Measurements from ENCODE around the gene F7. TPM values are rescaled to one million over a fixed set of nuclear protein-coding genes. Genes with fewer than 3 reads are reported as not detected.

The F7 gene
- total RNA-seq, 4 donors from 2014 or later: 0.12 to 0.54 TPM; not detected in 2

DNA sequence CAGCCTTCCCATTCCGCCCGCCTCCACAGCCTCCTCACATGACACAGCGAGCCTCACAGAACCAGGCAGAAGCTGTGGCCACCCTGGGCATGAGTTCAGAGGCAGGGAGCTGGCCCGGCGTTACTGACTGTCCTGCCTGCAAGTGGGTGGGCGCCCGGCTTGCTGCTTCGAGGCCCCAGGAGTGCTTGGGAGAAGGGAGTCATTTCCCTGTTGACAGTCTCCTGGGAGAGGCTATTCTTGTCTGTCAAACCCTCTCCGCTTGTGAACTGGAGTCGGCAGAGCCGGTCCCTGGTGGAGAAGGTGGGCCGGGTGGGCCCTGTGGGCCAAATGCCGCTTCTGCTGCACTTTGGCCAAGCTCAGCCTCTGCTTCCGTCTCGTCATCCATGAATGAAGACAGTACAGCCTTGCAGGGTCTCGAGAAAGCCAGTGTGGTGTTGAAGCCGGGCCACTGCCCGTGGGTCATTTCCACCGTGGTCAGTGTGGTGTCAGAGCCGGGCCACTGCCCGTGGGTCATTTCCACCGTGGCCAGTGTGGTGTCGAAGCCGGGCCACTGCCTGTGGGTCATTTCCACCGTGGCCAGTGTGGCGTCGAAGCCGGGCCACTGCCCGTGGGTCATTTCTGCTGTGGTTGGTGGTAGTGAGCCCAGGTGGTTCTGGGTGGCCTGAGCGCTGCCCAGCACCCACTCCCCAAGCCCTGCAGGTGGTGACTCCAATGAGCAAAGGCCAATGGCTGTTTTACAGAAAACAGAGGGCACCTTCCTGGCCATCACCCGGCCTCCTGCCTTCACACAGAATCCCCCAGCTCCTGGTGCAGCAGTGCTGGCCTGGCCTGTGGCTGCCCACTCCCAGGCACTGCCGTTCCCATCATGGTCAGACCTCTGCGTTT lies 13.5 kb upstream of the F7 start:
- Histone ChIP-seq H3K4me1 (no peaks in the 10 kb centered on the region), H3K27ac (no peak overlapping the region), H3K9me3 (no peaks in the 10 kb centered on the region), H3K27me3 (peaks cover 48% of the 10 kb centered on the region), H3K36me3 (peaks cover 0 to 21% of the 10 kb centered on the region in 2 donors), H3K4me3 (no peak overlapping the region)
- WGBS, 2 donors (ENCODE audit: low coverage in 1 of 2): 80% methylated on average over 1 of the region's 33 CpGs; no CpG with 5 or more reads in 1 of the 2 donors
- ATAC-seq: no peak
- TF ChIP-seq, protein P1, sequence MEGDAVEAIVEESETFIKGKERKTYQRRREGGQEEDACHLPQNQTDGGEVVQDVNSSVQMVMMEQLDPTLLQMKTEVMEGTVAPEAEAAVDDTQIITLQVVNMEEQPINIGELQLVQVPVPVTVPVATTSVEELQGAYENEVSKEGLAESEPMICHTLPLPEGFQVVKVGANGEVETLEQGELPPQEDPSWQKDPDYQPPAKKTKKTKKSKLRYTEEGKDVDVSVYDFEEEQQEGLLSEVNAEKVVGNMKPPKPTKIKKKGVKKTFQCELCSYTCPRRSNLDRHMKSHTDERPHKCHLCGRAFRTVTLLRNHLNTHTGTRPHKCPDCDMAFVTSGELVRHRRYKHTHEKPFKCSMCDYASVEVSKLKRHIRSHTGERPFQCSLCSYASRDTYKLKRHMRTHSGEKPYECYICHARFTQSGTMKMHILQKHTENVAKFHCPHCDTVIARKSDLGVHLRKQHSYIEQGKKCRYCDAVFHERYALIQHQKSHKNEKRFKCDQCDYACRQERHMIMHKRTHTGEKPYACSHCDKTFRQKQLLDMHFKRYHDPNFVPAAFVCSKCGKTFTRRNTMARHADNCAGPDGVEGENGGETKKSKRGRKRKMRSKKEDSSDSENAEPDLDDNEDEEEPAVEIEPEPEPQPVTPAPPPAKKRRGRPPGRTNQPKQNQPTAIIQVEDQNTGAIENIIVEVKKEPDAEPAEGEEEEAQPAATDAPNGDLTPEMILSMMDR (IDR thresholded peaks at IDR 0.05): no peak
- no peak for TF ChIP-seq EP300 (IDR thresholded peaks at IDR 0.05)
- no peak for TF ChIP-seq POLR2A (IDR thresholded peaks at IDR 0.05)
- no peak for TF ChIP-seq POLR2AphosphoS5 (IDR thresholded peaks at IDR 0.05)

DNA sequence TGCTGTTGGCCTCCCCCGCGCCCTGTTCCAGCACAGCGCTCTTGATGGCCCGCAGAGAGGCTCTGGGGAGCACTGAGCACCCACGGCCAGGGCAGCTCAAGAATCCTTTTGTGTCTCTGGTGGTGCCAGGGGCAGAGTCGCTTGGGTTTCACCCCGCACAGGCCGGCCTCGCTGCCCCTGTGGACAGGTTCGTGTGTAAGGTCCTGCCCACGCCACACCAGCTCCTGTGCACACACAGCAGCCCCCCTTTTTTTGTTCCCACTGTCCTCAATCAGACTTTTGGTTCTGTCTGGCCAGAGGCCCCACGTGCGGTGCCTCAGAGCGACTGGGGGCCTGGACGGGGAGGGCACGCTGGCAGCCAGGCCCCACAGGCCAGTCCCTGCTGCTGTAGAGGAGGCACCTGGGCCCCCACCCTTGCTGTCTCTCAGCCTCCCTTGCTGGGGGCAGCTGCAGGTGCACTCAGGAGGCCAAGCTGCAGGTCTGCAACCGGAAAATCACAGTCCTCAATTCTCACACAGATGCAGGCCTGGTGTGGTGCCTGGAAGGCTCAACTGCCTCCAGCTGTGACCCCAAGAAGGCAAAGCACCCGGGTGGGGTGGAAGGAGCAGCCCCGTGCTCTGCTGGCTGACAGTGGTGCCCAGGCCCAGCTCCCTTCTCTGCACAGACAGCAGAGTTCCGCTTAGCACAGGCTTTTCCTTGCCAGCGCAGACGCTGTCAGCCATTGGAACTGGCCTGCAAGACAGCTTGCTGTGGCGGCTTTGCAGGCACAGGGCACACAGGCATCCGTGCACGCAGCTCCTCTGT lies 12.6 kb upstream of the F7 start:
- peaks cover 0 to 13% of the 10 kb centered on the region in 2 donors for H3K36me3 ChIP-seq
- TF ChIP-seq EP300 (IDR thresholded peaks at IDR 0.05) (no peak), POLR2AphosphoS5 (IDR thresholded peaks at IDR 0.05) (no peak), POLR2A (IDR thresholded peaks at IDR 0.05) (no peak)
- TF ChIP-seq, protein P1 (IDR thresholded peaks at IDR 0.05): no peak
- H3K27ac ChIP-seq: no peak overlapping the region
- WGBS, 2 donors (ENCODE audit: low coverage in 1 of 2): 64 to 85% methylated on average over 4 to 6 of the region's 25 CpGs
- no peak overlapping the region for H3K4me3 ChIP-seq
- H3K27me3 ChIP-seq: peaks cover 45% of the 10 kb centered on the region
- no peaks in the 10 kb centered on the region for H3K4me1 ChIP-seq
- H3K9me3 ChIP-seq: no peaks in the 10 kb centered on the region
- ATAC-seq: no peak

DNA sequence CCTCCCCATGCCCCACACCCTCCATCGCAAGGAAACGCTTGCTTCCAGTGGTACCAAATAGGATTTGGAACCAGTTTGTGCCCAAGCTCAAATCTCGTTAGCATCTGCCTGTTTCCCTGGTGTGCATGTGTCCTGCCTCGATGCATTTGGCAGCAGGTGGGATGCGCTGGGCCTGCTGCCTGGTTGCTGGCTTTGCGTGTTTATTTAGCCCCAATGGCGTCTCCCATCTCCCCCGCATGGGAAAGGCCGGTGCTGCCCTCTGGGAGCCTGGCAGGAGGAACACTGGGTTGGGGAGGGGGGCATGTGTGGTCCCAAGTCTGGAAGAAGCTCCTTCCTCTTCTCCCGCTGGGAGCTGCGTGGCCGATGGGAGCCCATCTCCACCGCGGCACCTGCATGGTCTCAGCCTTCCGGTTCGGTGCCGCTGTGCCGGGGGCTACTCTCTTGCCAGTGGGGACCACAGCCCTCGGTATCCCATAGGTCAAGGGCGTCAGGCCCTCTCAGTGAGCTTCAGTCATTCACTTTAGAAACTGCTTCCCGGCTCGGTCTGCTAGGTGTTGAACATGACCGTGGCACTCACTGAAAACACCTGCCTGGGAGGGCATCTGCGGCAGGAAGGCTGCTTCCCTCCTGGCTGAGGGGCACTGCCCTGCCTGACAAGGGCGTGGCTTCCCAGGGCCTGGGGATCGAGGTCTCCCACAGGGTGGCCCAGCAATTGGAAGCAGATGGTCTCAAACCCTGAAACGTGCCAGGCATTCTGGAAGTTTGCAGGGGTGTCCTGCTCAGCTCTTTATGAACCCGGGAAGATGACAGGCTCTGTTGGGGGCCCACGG lies 11.8 kb upstream of the F7 start:
- no peak for ATAC-seq
- 84% methylated on average over 5 of the region's 29 CpGs; no CpG with 5 or more reads in 1 of the 2 donors for WGBS, 2 donors (ENCODE audit: low coverage in 1 of 2)
- Histone ChIP-seq H3K4me1 (no peaks in the 10 kb centered on the region), H3K9me3 (no peaks in the 10 kb centered on the region), H3K36me3 (peaks cover 0 to 6% of the 10 kb centered on the region in 2 donors), H3K4me3 (no peak overlapping the region), H3K27me3 (peaks cover 47% of the 10 kb centered on the region), H3K27ac (no peak overlapping the region)
- TF ChIP-seq, protein P1 (IDR thresholded peaks at IDR 0.05): no peak
- TF ChIP-seq POLR2AphosphoS5 (IDR thresholded peaks at IDR 0.05): no peak
- no peak for TF ChIP-seq EP300 (IDR thresholded peaks at IDR 0.05)
- TF ChIP-seq POLR2A (IDR thresholded peaks at IDR 0.05): no peak

DNA sequence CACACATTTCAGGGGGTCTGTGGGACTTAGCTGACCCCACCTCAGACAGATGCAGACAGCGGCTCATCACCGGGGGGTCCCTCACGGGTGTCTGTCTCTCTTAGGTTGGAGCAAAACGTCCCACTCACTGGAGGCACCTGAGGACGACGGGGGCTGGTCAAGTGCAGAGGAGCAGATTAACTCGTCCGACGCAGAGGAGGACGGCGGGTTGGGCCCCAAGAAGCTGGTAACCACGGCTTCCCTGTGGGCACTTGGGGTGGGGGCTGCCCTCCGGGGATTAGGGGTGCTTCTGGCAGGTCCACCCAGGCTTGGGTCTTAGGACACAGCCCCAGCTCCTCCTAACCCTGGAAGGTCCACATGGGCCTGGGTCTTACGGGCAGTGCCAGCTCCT lies 11.2 kb upstream of the F7 start:
- no peak overlapping the region for H3K27ac ChIP-seq
- H3K36me3 ChIP-seq: peaks cover 0 to 6% of the 10 kb centered on the region in 2 donors
- peaks cover 47% of the 10 kb centered on the region for H3K27me3 ChIP-seq
- TF ChIP-seq EP300 (IDR thresholded peaks at IDR 0.05) (no peak), POLR2A (IDR thresholded peaks at IDR 0.05) (no peak), POLR2AphosphoS5 (IDR thresholded peaks at IDR 0.05) (no peak)
- TF ChIP-seq, protein P1 (IDR thresholded peaks at IDR 0.05): no peak
- no peaks in the 10 kb centered on the region for H3K9me3 ChIP-seq
- WGBS, 2 donors (ENCODE audit: low coverage in 1 of 2): 20 to 80% methylated on average over 1 to 3 of the region's 14 CpGs
- H3K4me1 ChIP-seq: no peaks in the 10 kb centered on the region
- ATAC-seq: no peak
- no peak overlapping the region for H3K4me3 ChIP-seq
